SU-DHL-6 (cell line): Measurements from ENCODE around the gene NCAPG2.
A peak's percentile ranks its signal among the peaks of the same experiment; 100 is the strongest.

Experiments
- H2AFZ ChIP-seq: fragments of 200-600 bp; sonication (generic); 2 replicates; pipeline ENCODE4 v1.6.1; 2014; ENCODE audit warnings: low read depth, mild to moderate bottlenecking, moderate library complexity, mixed read lengths, antibody characterized with exemption, low read length; ENCODE audit not compliant: severe bottlenecking
- H3F3A ChIP-seq: fragments of 200-600 bp; shearing (Covaris generic); 2 replicates; pipeline ENCODE4 v1.6.0; 2016; ENCODE audit warnings: antibody characterized with exemption, mild to moderate bottlenecking; ENCODE audit not compliant: insufficient read depth
- H3K27ac ChIP-seq: fragments of 200-600 bp; sonication (generic); 2 replicates; pipeline ENCODE4 v1.5.1; 2016; ENCODE audit warnings: low read depth, mild to moderate bottlenecking, low read length, moderate library complexity, mixed read lengths
- H3K27me3 ChIP-seq: fragments of 200-600 bp; sonication (generic), shearing (Covaris generic); 2 replicates; pipeline ENCODE4 v1.6.0; 2014; ENCODE audit warnings: mild to moderate bottlenecking, low read length
- H3K36me3 ChIP-seq: fragments of 200-600 bp; sonication (generic); 2 replicates; pipeline ENCODE4 v1.6.1; 2014; ENCODE audit warnings: mild to moderate bottlenecking, low read length, mixed read lengths
- H3K4me2 ChIP-seq: fragments of 300-600, 200-600 bp; shearing (Covaris generic), sonication (generic); 2 replicates; pipeline ENCODE4 v1.6.0; 2014; ENCODE audit warnings: low read length, low read depth, mild to moderate bottlenecking; ENCODE audit not compliant: poor library complexity, severe bottlenecking
- H3K4me3 ChIP-seq: fragments of 200-600 bp; sonication (generic); 2 replicates; pipeline ENCODE4 v1.5.1; 2014; ENCODE audit warnings: antibody characterized with exemption, low read length, mild to moderate bottlenecking, mixed read lengths; ENCODE audit not compliant: insufficient read depth, poor library complexity, severe bottlenecking
- H3K79me2 ChIP-seq: fragments of 200-600 bp; sonication (generic); 2 replicates; pipeline ENCODE4 v1.6.1; 2014; ENCODE audit warnings: mild to moderate bottlenecking, low read length, moderate library complexity; ENCODE audit not compliant: insufficient read depth
- H3K9ac ChIP-seq: fragments of 200-600 bp; sonication (generic); 2 replicates; pipeline ENCODE4 v1.7.0; 2014; ENCODE audit warnings: mild to moderate bottlenecking, low read length
- H3K9me2 ChIP-seq: fragments of 200-600 bp; sonication (generic); replicated peaks from 2 replicates; pipeline ENCODE4 v1.6.1; 2014; ENCODE audit warnings: low read length; ENCODE audit not compliant: insufficient read depth
- H3K9me3 ChIP-seq: fragments of 200-600 bp; sonication (generic); 2 replicates; pipeline ENCODE4 v1.6.1; 2014; ENCODE audit warnings: low read length, mixed read lengths; ENCODE audit not compliant: insufficient read depth
- H4K20me1 ChIP-seq: fragments of 200-600 bp; sonication (generic); 2 replicates; pipeline ENCODE4 v1.6.1; 2014; ENCODE audit warnings: low read depth, mild to moderate bottlenecking, antibody characterized with exemption, low read length, moderate library complexity, mixed read lengths
- CTCF ChIP-seq: fragments of 200-600 bp; sonication (generic); IDR thresholded peaks from one replicate; pipeline ENCODE4 v1.5.1; 2017; ENCODE audit warnings: antibody characterized with exemption, mild to moderate bottlenecking, low read length, moderate library complexity; ENCODE audit not compliant: insufficient read depth, poor library complexity, severe bottlenecking
- EZH2phosphoT487 ChIP-seq: fragments of 200-600 bp; sonication (generic), shearing (Covaris generic); conservative IDR thresholded peaks from 2 replicates; pipeline ENCODE4 v1.6.1; 2018; ENCODE audit warnings: mild to moderate bottlenecking, antibody characterized with exemption, low read length, moderate library complexity, mixed read lengths

The NCAPG2 gene

DNA sequence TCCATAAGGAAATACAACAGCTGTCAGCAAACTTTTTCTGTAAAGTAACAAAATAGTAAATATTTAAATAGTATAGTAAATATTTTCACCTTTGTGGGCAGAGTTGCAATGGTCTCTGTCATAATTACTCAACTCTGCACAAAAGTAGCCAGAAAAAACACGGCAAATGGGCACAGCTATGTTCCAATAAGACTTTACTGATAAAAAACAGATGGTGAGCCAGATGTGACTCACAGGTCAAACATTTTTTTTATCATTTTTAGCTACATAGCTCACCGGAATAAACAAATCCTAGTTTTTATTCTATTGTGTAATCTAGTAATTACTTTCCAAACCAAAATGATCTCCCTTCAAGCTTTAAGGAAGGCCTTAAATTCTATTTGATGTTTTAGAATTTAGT lies 55.3 kb downstream of the NCAPG2 start:
- H3F3A ChIP-seq: no peaks in the 10 kb centered on the region
- no peak overlapping the region for H3K27ac ChIP-seq
- no peaks in the 10 kb centered on the region for H3K9me3 ChIP-seq
- peaks cover 78% of the 10 kb centered on the region for H3K36me3 ChIP-seq
- no peak overlapping the region for H3K4me3 ChIP-seq
- H3K9ac ChIP-seq: no peak overlapping the region
- peaks cover 15% of the 10 kb centered on the region; the same call in 1 of the 2 replicates for H3K79me2 ChIP-seq
- no peak overlapping the region for H3K4me2 ChIP-seq
- no peaks in the 10 kb centered on the region for H3K9me2 ChIP-seq
- no peaks in the 10 kb centered on the region for H3K27me3 ChIP-seq
- no peaks in the 10 kb centered on the region for H4K20me1 ChIP-seq
- no peak overlapping the region for H2AFZ ChIP-seq
- TF ChIP-seq CTCF (no peak), EZH2phosphoT487 (no peak)

DNA sequence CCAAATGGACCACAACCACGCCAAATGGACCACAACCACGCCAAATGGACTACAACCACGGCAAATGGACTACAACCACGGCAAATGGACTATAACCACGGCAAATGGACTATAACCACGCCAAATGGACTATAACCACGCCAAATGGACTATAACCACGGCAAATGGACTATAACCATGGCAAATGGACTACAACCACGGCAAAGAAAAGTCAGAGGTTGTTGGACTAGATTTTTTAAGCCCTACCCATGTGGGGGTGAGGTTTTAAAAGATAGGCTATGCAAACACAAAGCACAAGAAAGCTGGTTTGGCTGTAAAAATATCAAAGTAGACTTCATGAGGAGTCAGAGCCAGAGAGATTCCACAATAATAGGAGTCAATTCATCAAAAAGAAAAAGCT lies 55.8 kb downstream of the NCAPG2 start:
- Histone ChIP-seq H3K4me3 (no peak overlapping the region), H3K9me3 (no peaks in the 10 kb centered on the region), H4K20me1 (no peaks in the 10 kb centered on the region), H3K4me2 (no peak overlapping the region), H3K27ac (no peak overlapping the region), H3K79me2 (peaks cover 15% of the 10 kb centered on the region; the same call in 1 of the 2 replicates), H3K36me3 (peaks cover 79% of the 10 kb centered on the region), H2AFZ (no peak overlapping the region), H3F3A (no peaks in the 10 kb centered on the region), H3K9ac (no peak overlapping the region), H3K9me2 (no peaks in the 10 kb centered on the region), H3K27me3 (no peaks in the 10 kb centered on the region)
- TF ChIP-seq EZH2phosphoT487: no peak

DNA sequence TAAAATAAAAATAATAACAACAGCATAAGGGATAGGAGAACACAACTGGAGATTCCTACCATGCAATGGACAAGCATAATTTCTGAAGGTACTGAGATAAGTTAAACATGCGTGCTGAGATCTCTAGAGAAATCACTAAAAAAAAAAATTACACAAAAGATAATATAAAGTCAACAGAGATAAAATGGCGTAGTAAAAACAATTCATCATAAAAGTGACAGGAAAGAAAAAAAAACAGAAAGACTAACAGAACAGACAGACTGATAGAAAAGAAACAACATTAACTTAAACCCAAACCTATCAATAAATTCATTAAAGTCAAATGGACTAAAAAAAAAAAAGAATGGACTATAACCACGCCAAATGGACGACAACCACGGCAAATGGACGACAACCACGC lies 56.4 kb downstream of the NCAPG2 start:
- Histone ChIP-seq H3K9me2 (no peaks in the 10 kb centered on the region), H3K4me3 (no peak overlapping the region), H2AFZ (no peak overlapping the region), H3K4me2 (no peak overlapping the region), H3K79me2 (peaks cover 15% of the 10 kb centered on the region; the same call in 1 of the 2 replicates), H3K27ac (no peak overlapping the region), H4K20me1 (no peaks in the 10 kb centered on the region), H3K27me3 (no peaks in the 10 kb centered on the region), H3K36me3 (peaks cover 80% of the 10 kb centered on the region), H3F3A (no peaks in the 10 kb centered on the region), H3K9ac (no peak overlapping the region), H3K9me3 (no peaks in the 10 kb centered on the region)
- TF ChIP-seq EZH2phosphoT487 (no peak), CTCF (no peak)

GRCh38 chr7:158647475-158647792 lies 57.2 kb downstream of the NCAPG2 start:
- no peak overlapping the region for H3K9ac ChIP-seq
- peaks cover 15% of the 10 kb centered on the region; the same call in 1 of the 2 replicates for H3K79me2 ChIP-seq
- no peaks in the 10 kb centered on the region for H3K27me3 ChIP-seq
- no peaks in the 10 kb centered on the region for H3K9me3 ChIP-seq
- no peak overlapping the region for H3K4me3 ChIP-seq
- H3K9me2 ChIP-seq: no peaks in the 10 kb centered on the region
- H3K36me3 ChIP-seq: peaks cover 75% of the 10 kb centered on the region
- no peak overlapping the region for H3K27ac ChIP-seq
- H3F3A ChIP-seq: no peaks in the 10 kb centered on the region
- H4K20me1 ChIP-seq: no peaks in the 10 kb centered on the region
- TF ChIP-seq CTCF (peak; percentile 5), EZH2phosphoT487 (no peak)
- H3K4me2 ChIP-seq: no peak overlapping the region
- H2AFZ ChIP-seq: no peak overlapping the region
